Keratinocyte (primary cell): ENCODE results near the gene ROBO2. TPM values are rescaled to one million over a fixed set of nuclear protein-coding genes. Genes with fewer than 3 reads are reported as not detected.

Source experiments
- DNase-seq: peaks from one replicate; pipeline ENCODE4 v3.0.0-alpha.2; 2011; ENCODE audit warnings: low read depth, missing footprints, low spot score
- FAIRE-seq: peaks from 2 replicates; lab custom pipeline; 2011; peaks lifted over from hg19 to GRCh38; lab: Jason Lieb, UNC
- H2AFZ ChIP-seq: 2 replicates; pipeline ENCODE4 v1.6.0; 2012; ENCODE audit warnings: low read length, control low read depth, inconsistent platforms; ENCODE audit not compliant: control insufficient read depth
- H3K27ac ChIP-seq: 2 replicates; pipeline ENCODE4 v1.5.1; 2011; ENCODE audit warnings: low read length; ENCODE audit not compliant: control insufficient read depth, insufficient read depth
- H3K27me3 ChIP-seq: 3 replicates; pipeline ENCODE4 v1.6.0; 2011; ENCODE audit warnings: low read length; ENCODE audit not compliant: control insufficient read depth, insufficient read depth; ENCODE audit errors: extremely low read depth
- H3K36me3 ChIP-seq, 2 experiments: 2 replicates in 1 of 2; 3 replicates in 1 of 2; pipeline ENCODE4 v1.5.1; 2011; ENCODE audit warnings: low read length in 2 of 2, mild to moderate bottlenecking in 1 of 2; ENCODE audit not compliant: control insufficient read depth in 2 of 2, insufficient read depth in 2 of 2; ENCODE audit errors: extremely low read depth in 1 of 2
- H3K4me1 ChIP-seq: 3 replicates; pipeline ENCODE4 v1.5.1; 2011; ENCODE audit warnings: low read length; ENCODE audit not compliant: control insufficient read depth, insufficient read depth; ENCODE audit errors: extremely low read depth
- H3K4me2 ChIP-seq: 3 replicates; pipeline ENCODE4 v1.6.0; 2011; ENCODE audit warnings: low read depth, low read length; ENCODE audit not compliant: control insufficient read depth, insufficient read depth; ENCODE audit errors: extremely low read depth
- H3K4me3 ChIP-seq, 3 experiments: fragments of 200-600 bp in 1 of 3; sonication (generic) in 1 of 3; 2 replicates in 2 of 3; 3 replicates in 1 of 3; pipeline ENCODE4 v1.5.1; 2011 to 2016; ENCODE audit warnings: low read length in 3 of 3, mild to moderate bottlenecking in 3 of 3, control low read depth in 2 of 3, inconsistent platforms in 1 of 3, low read depth in 1 of 3, mixed read lengths in 1 of 3, mixed run types in 1 of 3, moderate library complexity in 1 of 3; ENCODE audit not compliant: control insufficient read depth in 2 of 3, insufficient read depth in 2 of 3; ENCODE audit errors: extremely low read depth in 1 of 3
- H3K79me2 ChIP-seq: 2 replicates; pipeline ENCODE4 v1.6.0; 2012; ENCODE audit warnings: low read length; ENCODE audit not compliant: control insufficient read depth, insufficient read depth
- H3K9ac ChIP-seq: 3 replicates; pipeline ENCODE4 v1.6.0; 2011; ENCODE audit warnings: low read length; ENCODE audit not compliant: control insufficient read depth, insufficient read depth; ENCODE audit errors: extremely low read depth
- H3K9me1 ChIP-seq: 3 replicates; pipeline ENCODE4 v1.6.0; 2011; ENCODE audit warnings: low read length; ENCODE audit not compliant: control insufficient read depth, insufficient read depth; ENCODE audit errors: extremely low read depth
- H3K9me3 ChIP-seq: 2 replicates; pipeline ENCODE4 v1.5.1; 2012; ENCODE audit warnings: low read depth, low read length; ENCODE audit not compliant: control insufficient read depth
- H4K20me1 ChIP-seq: 3 replicates; pipeline ENCODE4 v1.6.0; 2011; ENCODE audit warnings: low read length; ENCODE audit not compliant: control insufficient read depth, insufficient read depth; ENCODE audit errors: extremely low read depth
- EZH2 ChIP-seq: IDR thresholded peaks from one replicate; pipeline ENCODE4 v1.6.1; 2012; ENCODE audit warnings: inconsistent platforms, mild to moderate bottlenecking, low read length, moderate library complexity
- dilution Hi-C: fragments of 300-500 bp; cut with MboI; formaldehyde crosslinking; loops from one replicate; pipeline ENCODE4 v1.7.0; 2020; ENCODE audit warnings: low sequenced_read_pairs; ENCODE audit not compliant: extremely low pct_ligation_motif_present
- polyA plus RNA-seq, 5 experiments: library from polyadenylated mRNA; depleted of rRNA in 3 of 5; stranded (reverse) in 3 of 5; stranded (forward) in 1 of 5; unstranded in 1 of 5; fragments of >200 nt; gene quantifications; 1 replicate in 1 of 5; 2 replicates in 3 of 5; 3 replicates in 1 of 5; pipeline versions ENCODE4 v1.2.1 to v1.2.3, GENCODE V29; 2011 to 2012; ENCODE audit warnings: missing spikeins in 2 of 5, low read depth in 1 of 5, low replicate concordance in 1 of 5
- TF ChIP-seq, protein P1 (sequence below), 3 experiments: IDR thresholded peaks in 1 of 3; conservative IDR thresholded peaks in 1 of 3; optimal IDR thresholded peaks in 1 of 3; 2 replicates in 2 of 3; 3 replicates in 1 of 3; pipeline versions ENCODE3 to v1.5.1; 2011; ENCODE audit warnings: low read length in 3 of 3, mild to moderate bottlenecking in 3 of 3, moderate library complexity in 2 of 3, control low read depth in 1 of 3, inconsistent platforms in 1 of 3; ENCODE audit not compliant: insufficient read depth in 2 of 3; ENCODE audit errors: extremely low read depth in 1 of 3

The ROBO2 gene
- polyA plus RNA-seq, 1 donor (not counting 4 experiments of a cell fraction or from before 2014, with no cell fraction given) = 0.30 TPM

DNA sequence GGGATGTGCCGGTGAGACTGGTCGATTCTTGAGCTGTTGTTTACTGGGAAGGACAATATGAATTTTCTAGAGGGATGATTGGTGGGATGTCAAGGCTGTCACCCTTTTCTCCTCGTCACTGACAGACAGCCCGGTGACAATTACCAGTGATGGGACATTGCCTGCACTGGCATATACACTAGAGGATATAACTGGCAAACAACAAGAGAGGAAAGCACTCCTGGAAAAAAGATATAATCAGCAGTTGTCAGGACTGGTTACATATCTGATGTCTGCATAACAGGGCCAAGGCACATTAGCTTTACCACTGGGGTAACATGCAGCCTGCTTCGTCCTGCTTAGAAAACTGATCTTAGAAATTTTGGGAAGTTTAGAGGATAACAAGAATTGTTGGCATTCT, 131.1 kb downstream of the ROBO2 start:
- Histone ChIP-seq H3K4me2 (no peak overlapping the region), H3K27me3 (no peaks in the 10 kb centered on the region), H3K4me3 (no peak overlapping the region), H3K4me1 (no peaks in the 10 kb centered on the region), H3K27ac (no peak overlapping the region), H3K9me3 (no peaks in the 10 kb centered on the region), H3K9me1 (no peaks in the 10 kb centered on the region), H3K79me2 (no peaks in the 10 kb centered on the region), H4K20me1 (no peaks in the 10 kb centered on the region), H2AFZ (no peak overlapping the region), H3K9ac (no peak overlapping the region), H3K36me3 (no peaks in the 10 kb centered on the region)
- no peak for TF ChIP-seq EZH2
- TF ChIP-seq, protein P1, sequence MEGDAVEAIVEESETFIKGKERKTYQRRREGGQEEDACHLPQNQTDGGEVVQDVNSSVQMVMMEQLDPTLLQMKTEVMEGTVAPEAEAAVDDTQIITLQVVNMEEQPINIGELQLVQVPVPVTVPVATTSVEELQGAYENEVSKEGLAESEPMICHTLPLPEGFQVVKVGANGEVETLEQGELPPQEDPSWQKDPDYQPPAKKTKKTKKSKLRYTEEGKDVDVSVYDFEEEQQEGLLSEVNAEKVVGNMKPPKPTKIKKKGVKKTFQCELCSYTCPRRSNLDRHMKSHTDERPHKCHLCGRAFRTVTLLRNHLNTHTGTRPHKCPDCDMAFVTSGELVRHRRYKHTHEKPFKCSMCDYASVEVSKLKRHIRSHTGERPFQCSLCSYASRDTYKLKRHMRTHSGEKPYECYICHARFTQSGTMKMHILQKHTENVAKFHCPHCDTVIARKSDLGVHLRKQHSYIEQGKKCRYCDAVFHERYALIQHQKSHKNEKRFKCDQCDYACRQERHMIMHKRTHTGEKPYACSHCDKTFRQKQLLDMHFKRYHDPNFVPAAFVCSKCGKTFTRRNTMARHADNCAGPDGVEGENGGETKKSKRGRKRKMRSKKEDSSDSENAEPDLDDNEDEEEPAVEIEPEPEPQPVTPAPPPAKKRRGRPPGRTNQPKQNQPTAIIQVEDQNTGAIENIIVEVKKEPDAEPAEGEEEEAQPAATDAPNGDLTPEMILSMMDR (optimal IDR thresholded peaks at IDR 0.05 in 1 of 3, IDR thresholded peaks at IDR 0.05 in 1 of 3, conservative IDR thresholded peaks at IDR 0.05 in 1 of 3; ENCODE audit: extremely low read depth in 1 of 3, insufficient read depth in 2 of 3, low read length in 3 of 3) = no peak
- no peak for DNase-seq
- no peak for FAIRE-seq
- dilution Hi-C loops = no loop called here

DNA sequence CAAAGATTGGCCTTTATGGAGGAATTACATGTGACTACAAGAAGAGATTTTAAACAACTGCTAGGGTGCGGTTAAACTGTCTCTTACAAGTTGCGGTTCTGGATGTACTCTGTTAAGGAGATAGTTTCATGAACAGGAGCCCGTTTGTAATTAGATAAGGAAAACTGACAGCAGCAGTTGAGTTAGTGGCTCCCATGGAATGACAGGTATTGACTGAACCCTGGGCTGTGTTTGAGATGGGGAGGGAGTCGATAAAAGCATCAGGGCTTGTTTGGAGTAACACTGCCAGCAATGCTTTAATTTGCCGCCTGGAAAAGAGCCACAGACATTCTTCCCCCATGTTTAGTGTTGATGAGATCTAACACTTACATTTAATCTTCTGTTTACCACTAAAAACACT, 139.9 kb downstream of the ROBO2 start:
- H3K4me2 ChIP-seq = no peak overlapping the region
- no peaks in the 10 kb centered on the region for H3K36me3 ChIP-seq
- no peak overlapping the region for H3K4me3 ChIP-seq
- dilution Hi-C loops = no loop called here
- no peak for DNase-seq
- peak overlapping the region; percentile 36 for H2AFZ ChIP-seq
- no peak overlapping the region for H3K9ac ChIP-seq
- no peaks in the 10 kb centered on the region for H3K79me2 ChIP-seq
- no peak for FAIRE-seq
- H3K4me1 ChIP-seq = no peaks in the 10 kb centered on the region
- no peaks in the 10 kb centered on the region for H3K27me3 ChIP-seq
- H4K20me1 ChIP-seq = no peaks in the 10 kb centered on the region
- TF ChIP-seq EZH2 = no peak
- TF ChIP-seq, protein P1 (optimal IDR thresholded peaks at IDR 0.05 in 1 of 3, IDR thresholded peaks at IDR 0.05 in 1 of 3, conservative IDR thresholded peaks at IDR 0.05 in 1 of 3; ENCODE audit: extremely low read depth in 1 of 3, insufficient read depth in 2 of 3, low read length in 3 of 3) = no peak
- H3K9me3 ChIP-seq = no peaks in the 10 kb centered on the region
- no peak overlapping the region for H3K27ac ChIP-seq
- no peaks in the 10 kb centered on the region for H3K9me1 ChIP-seq
